ENCODE results near the gene CRTAC1.

CRTAC1 gene

GRCh38 chr10:97894092-97894491, 136.3 kb downstream of the CRTAC1 start:
- DNase-seq: no peak

GRCh38 chr10:97892939-97893338, 137.5 kb downstream of the CRTAC1 start:
- no peak for DNase-seq

GRCh38 chr10:97892506-97892905, 137.9 kb downstream of the CRTAC1 start:
- no peak for DNase-seq

- DNase-seq: peak; percentile 14 to 31
Observed at GRCh38 chr10:97891497-97892167, 138.8 kb downstream of the CRTAC1 start.

GRCh38 chr10:97889461-97890265, 140.8 kb downstream of the CRTAC1 start:
- DNase-seq: peak; percentile 65 to 81

GRCh38 chr10:97888641-97889262, 141.7 kb downstream of the CRTAC1 start:
- DNase-seq: peak; percentile 6 to 50

- DNase-seq: no peak
Observed at GRCh38 chr10:97888134-97888533, 142.3 kb downstream of the CRTAC1 start.

- no peak for DNase-seq
Observed at GRCh38 chr10:97887399-97887798, 143.0 kb downstream of the CRTAC1 start.

- DNase-seq: no peak
Observed at GRCh38 chr10:97886286-97886685, 144.1 kb downstream of the CRTAC1 start.

GRCh38 chr10:97883092-97883485, 147.3 kb downstream of the CRTAC1 start:
- DNase-seq: no peak

GRCh38 chr10:97882142-97883091, 148.0 kb downstream of the CRTAC1 start:
- no peak for DNase-seq

- DNase-seq: no peak
Observed at GRCh38 chr10:97880109-97880508, 150.3 kb downstream of the CRTAC1 start.

GRCh38 chr10:97879241-97879640, 151.2 kb downstream of the CRTAC1 start:
- no peak for DNase-seq

GRCh38 chr10:97876402-97876801, 154.0 kb downstream of the CRTAC1 start:
- no peak for DNase-seq

GRCh38 chr10:97875391-97875790, 155.0 kb downstream of the CRTAC1 start:
- no peak for DNase-seq

- DNase-seq: no peak
Observed at GRCh38 chr10:97874332-97874731, 156.1 kb downstream of the CRTAC1 start.

- DNase-seq: no peak
Observed at GRCh38 chr10:97873569-97873968, 156.9 kb downstream of the CRTAC1 start.

- no peak for DNase-seq
Observed at GRCh38 chr10:97870990-97871389, 159.4 kb downstream of the CRTAC1 start.

- DNase-seq: peak; percentile 30 to 54
Observed at GRCh38 chr10:97869091-97870042, 161.1 kb downstream of the CRTAC1 start.

- no peak for DNase-seq
Observed at GRCh38 chr10:97868134-97868685, 162.2 kb downstream of the CRTAC1 start.

GRCh38 chr10:97867220-97867800, 163.1 kb downstream of the CRTAC1 start:
- DNase-seq: no peak

All from NCI-H187 (cell line).